Measurements from ENCODE around the gene LRP1B.
A peak's percentile ranks its signal among the peaks of the same experiment; 100 is the strongest.

Gene LRP1B

GRCh38 chr2:140604096-140604495 is 1526.7 kb downstream of the LRP1B start:
- H3K4me1 ChIP-seq, result no peaks in the 10 kb centered on the region
- no peak for DNase-seq
- H3K27me3 ChIP-seq, result no peaks in the 10 kb centered on the region
- no peaks in the 10 kb centered on the region for H3K9me3 ChIP-seq
- no peak overlapping the region for H3K4me3 ChIP-seq (ENCODE audit: low read depth, low read length)
- no peak for TF ChIP-seq CTCF (IDR thresholded peaks at IDR 0.05; ENCODE audit: low read depth, low read length)
- no peaks in the 10 kb centered on the region for H3K36me3 ChIP-seq

DNA sequence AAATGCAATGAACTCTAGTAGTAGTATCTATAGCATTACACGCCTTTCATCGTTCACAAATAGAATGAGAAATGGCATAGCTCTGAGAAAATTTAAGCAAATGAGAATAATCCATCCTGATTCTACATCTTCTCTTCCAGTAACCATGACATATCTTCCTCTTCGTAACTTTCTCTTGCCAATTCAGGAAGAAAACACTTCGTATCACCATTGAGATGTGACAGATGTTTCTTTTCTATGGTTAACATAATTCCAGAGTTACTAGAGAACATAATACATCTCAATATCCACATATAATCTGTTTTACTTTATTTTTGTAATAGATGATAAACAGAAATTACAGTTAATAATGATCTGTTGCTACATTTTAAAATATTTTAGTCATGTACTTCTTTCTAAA is 1527.4 kb downstream of the LRP1B start:
- TF ChIP-seq CTCF (IDR thresholded peaks at IDR 0.05; ENCODE audit: low read depth, low read length), result no peak
- no peak overlapping the region for H3K4me3 ChIP-seq (ENCODE audit: low read depth, low read length)
- no peak for DNase-seq
- no peaks in the 10 kb centered on the region for H3K4me1 ChIP-seq
- H3K36me3 ChIP-seq, result no peaks in the 10 kb centered on the region
- no peaks in the 10 kb centered on the region for H3K27me3 ChIP-seq
- no peaks in the 10 kb centered on the region for H3K9me3 ChIP-seq

DNA sequence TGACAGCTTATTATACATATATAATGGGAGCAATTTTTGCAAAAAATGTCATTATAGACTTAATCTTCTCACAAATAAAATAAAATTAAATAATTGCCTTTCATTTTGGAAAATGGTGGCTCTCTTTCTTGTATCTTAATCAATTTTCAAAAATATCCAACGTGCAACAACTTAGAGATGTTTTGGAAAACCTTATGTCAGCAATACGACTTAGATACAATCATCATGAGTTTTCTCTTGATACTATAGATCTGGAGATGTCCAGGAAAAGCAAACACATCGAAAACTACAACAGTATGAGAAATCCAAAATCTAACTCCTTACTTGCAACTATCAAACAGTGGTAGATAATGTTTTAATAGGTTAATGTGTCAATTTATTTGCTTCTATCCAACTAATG is 1529.0 kb downstream of the LRP1B start:
- no peaks in the 10 kb centered on the region for H3K4me1 ChIP-seq
- DNase-seq, result no peak
- H3K9me3 ChIP-seq, result no peaks in the 10 kb centered on the region
- no peaks in the 10 kb centered on the region for H3K27me3 ChIP-seq
- no peak for TF ChIP-seq CTCF (IDR thresholded peaks at IDR 0.05; ENCODE audit: low read depth, low read length)
- H3K4me3 ChIP-seq (ENCODE audit: low read depth, low read length), result no peak overlapping the region
- no peaks in the 10 kb centered on the region for H3K36me3 ChIP-seq

DNA sequence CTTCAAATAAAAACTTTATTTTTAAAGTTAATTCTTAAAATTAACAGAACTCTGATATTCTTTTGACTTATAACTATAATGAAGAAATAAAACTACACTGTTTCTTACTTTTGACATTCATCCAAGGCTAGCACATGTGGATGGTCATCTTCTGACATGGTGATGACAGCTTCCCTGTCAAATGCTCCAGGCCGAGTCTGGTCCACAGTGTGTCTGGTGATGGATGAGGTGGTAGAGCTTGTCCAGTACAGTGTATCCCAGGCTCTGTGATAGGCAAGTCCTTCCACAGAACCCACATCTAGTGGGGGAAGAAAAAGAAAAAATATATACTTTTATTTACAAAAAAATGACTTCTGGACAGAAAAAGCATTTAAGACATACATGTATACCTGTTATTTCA is 1529.5 kb downstream of the LRP1B start:
- no peaks in the 10 kb centered on the region for H3K36me3 ChIP-seq
- no peaks in the 10 kb centered on the region for H3K9me3 ChIP-seq

DNA sequence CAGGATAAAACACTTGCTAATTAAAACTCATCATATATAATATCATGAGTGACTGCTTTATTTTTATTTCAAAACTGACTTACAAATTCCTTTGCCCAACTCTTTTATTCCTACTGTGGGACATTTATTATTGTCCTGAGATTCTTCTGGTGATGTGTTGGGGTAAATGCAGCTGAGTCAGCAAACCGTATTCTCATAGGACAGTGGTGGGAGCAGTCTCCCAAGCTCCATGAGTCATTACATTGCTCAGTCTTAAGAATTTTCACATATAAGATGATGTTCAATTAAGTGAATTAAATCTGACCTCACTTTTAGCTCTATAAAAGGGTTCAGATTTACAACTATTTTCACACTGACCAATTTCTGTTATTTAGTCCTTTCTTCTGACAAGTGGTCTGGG is 1530.7 kb downstream of the LRP1B start:
- H3K9me3 ChIP-seq, result no peaks in the 10 kb centered on the region
- TF ChIP-seq CTCF (IDR thresholded peaks at IDR 0.05; ENCODE audit: low read depth, low read length), result no peak
- H3K4me3 ChIP-seq (ENCODE audit: low read depth, low read length), result no peak overlapping the region
- no peaks in the 10 kb centered on the region for H3K27me3 ChIP-seq
- no peaks in the 10 kb centered on the region for H3K36me3 ChIP-seq
- no peaks in the 10 kb centered on the region for H3K4me1 ChIP-seq
- DNase-seq, result no peak

More for the DNA sequence above, 1529.5 kb downstream of the LRP1B start:
- Histone ChIP-seq H3K27me3 (no peaks in the 10 kb centered on the region), H3K4me3 (ENCODE audit: low read depth, low read length) (no peak overlapping the region), H3K4me1 (no peaks in the 10 kb centered on the region)
- no peak for TF ChIP-seq CTCF (IDR thresholded peaks at IDR 0.05; ENCODE audit: low read depth, low read length)
- peak; percentile 12 for DNase-seq

GRCh38 chr2:140597836-140598235 is 1533.0 kb downstream of the LRP1B start:
- H3K36me3 ChIP-seq, result no peaks in the 10 kb centered on the region
- no peak for TF ChIP-seq CTCF (IDR thresholded peaks at IDR 0.05; ENCODE audit: low read depth, low read length)
- no peak for DNase-seq
- H3K4me3 ChIP-seq (ENCODE audit: low read depth, low read length), result no peak overlapping the region
- no peaks in the 10 kb centered on the region for H3K9me3 ChIP-seq
- H3K4me1 ChIP-seq, result no peaks in the 10 kb centered on the region
- H3K27me3 ChIP-seq, result no peaks in the 10 kb centered on the region
